HFFc6 (cell line): ENCODE data around the gene TTC31. TPM values are rescaled to one million over a fixed set of nuclear protein-coding genes. Genes with fewer than 3 reads are reported as not detected.

Experiments used
- DNase-seq: peaks from one replicate; pipeline ENCODE4 v3.0.0-alpha.2; 2018
- H3K27ac Mint-ChIP-seq: 2 replicates; pipeline ENCODE4 v1.8.0; 2020; ENCODE audit warnings: mild to moderate bottlenecking, mixed read lengths
- H3K27me3 Mint-ChIP-seq: 2 replicates; pipeline ENCODE4 v1.8.0; 2021; ENCODE audit warnings: mild to moderate bottlenecking, moderate library complexity, mixed read lengths; ENCODE audit not compliant: insufficient read depth
- H3K36me3 Mint-ChIP-seq: 2 replicates; pipeline ENCODE4 v1.8.0; 2021; ENCODE audit warnings: low read depth, mixed read lengths
- H3K4me1 Mint-ChIP-seq: 2 replicates; pipeline ENCODE4 v1.8.0; 2020; ENCODE audit warnings: low read depth, mixed read lengths
- H3K4me3 Mint-ChIP-seq: 2 replicates; pipeline ENCODE4 v1.8.0; 2020; ENCODE audit warnings: mild to moderate bottlenecking, moderate library complexity, mixed read lengths
- H3K9me3 Mint-ChIP-seq: 2 replicates; pipeline ENCODE4 v1.8.0; 2020; ENCODE audit warnings: mild to moderate bottlenecking, mixed read lengths
- total RNA-seq, 6 experiments: library from RNA; stranded (reverse); fragmentation: NEBNext Ultra II Directional; extraction: Animal tissue kit (Norgen Biotek cat#: 25700); gene quantifications; 2 replicates in 1 of 6; 3 replicates in 5 of 6; pipeline ENCODE4 v1.2.3, GENCODE V29; 2021
- TF ChIP-seq, protein P1 (sequence below): fragments of 200-600 bp; sonication (generic); IDR thresholded peaks from 2 replicates; pipeline ENCODE4 v1.5.0; 2021; ENCODE audit warnings: antibody characterized with exemption, mild to moderate bottlenecking

The TTC31 gene
- total RNA-seq, 6 experiments from 2014 or later = 14.3 to 17.4 (median 16.7) TPM

DNA sequence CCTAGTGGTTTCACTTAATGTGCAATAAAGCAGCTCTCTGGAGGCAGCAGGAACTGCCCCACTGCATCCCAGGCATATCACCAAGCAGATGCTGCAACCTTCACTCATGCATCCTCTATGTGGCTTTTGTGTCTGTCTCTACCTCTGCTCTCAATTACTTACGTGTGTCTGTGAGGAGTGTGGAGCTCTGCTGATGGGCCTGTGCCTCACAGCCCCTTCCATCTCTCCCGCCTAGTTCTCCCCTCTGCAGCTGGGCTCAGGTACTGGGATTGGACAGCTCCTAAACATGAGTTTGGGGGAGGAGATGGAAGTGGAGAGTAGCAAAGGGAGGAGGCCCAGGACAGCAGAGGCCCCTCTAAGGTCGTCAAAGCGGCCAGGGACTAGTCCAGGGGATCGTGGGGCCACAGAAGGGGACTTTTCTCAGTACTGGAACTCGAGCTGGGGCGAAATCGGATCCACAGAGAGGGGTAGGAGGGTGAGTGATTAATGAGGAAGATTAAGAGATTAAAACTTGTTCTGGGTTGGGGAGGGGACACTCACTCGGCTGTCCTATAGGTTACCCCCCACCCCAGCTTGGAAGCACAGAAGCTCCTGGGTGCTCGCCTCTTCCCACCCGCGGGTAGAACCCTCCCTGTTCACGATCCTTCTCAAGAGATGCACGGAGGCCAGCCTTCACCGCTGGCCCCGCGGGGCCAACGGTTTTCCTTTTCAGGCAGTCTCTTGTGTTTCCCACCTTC is 18.6 kb downstream of the TTC31 start:
- Mint-ChIP-seq H3K9me3 (no peaks in the 10 kb centered on the region), H3K4me3 (peak overlapping the region; percentile 84; the same call in 1 of the 2 replicates), H3K36me3 (peaks cover 18% of the 10 kb centered on the region), H3K4me1 (peaks cover 50% of the 10 kb centered on the region), H3K27me3 (peaks cover 17% of the 10 kb centered on the region), H3K27ac (no peak overlapping the region)
- TF ChIP-seq, protein P1, sequence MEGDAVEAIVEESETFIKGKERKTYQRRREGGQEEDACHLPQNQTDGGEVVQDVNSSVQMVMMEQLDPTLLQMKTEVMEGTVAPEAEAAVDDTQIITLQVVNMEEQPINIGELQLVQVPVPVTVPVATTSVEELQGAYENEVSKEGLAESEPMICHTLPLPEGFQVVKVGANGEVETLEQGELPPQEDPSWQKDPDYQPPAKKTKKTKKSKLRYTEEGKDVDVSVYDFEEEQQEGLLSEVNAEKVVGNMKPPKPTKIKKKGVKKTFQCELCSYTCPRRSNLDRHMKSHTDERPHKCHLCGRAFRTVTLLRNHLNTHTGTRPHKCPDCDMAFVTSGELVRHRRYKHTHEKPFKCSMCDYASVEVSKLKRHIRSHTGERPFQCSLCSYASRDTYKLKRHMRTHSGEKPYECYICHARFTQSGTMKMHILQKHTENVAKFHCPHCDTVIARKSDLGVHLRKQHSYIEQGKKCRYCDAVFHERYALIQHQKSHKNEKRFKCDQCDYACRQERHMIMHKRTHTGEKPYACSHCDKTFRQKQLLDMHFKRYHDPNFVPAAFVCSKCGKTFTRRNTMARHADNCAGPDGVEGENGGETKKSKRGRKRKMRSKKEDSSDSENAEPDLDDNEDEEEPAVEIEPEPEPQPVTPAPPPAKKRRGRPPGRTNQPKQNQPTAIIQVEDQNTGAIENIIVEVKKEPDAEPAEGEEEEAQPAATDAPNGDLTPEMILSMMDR = no peak
- DNase-seq = no peak

DNA sequence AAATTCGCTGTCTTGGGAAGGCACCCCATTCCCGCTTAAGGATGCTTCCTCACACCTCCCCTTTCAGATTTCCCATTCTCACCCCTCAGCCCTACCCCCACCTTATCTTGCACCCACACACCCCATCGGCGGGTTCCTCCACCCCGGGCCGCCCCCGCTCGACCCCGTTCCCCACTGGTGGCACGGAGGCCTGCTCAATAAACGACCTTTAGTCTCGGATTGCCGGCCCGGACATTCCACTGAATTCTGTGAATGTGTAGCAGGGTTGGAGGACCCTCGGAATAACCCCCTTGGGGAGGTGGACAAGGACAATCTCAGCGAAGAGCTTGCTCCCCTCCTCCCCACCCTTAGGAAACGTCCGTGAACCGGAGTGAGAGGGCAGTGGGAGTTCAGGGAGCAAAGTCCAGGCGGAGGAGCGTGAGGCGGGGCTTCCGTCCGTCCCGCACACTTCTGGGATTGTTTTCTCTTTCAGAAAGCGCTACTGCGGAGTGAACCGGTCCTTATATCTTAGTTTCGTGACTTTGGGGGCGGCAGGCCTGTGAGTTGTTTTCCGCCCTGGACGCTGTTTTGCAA is 19.4 kb downstream of the TTC31 start:
- DNase-seq = no peak
- peak overlapping the region; percentile 85; the same call in 1 of the 2 replicates for H3K27ac Mint-ChIP-seq
- no peaks in the 10 kb centered on the region for H3K9me3 Mint-ChIP-seq
- peaks cover 17% of the 10 kb centered on the region for H3K27me3 Mint-ChIP-seq
- peak overlapping the region; percentile 84 for H3K4me3 Mint-ChIP-seq
- TF ChIP-seq, protein P1 = no peak
- peaks cover 22% of the 10 kb centered on the region for H3K36me3 Mint-ChIP-seq
- peaks cover 54% of the 10 kb centered on the region for H3K4me1 Mint-ChIP-seq

DNA sequence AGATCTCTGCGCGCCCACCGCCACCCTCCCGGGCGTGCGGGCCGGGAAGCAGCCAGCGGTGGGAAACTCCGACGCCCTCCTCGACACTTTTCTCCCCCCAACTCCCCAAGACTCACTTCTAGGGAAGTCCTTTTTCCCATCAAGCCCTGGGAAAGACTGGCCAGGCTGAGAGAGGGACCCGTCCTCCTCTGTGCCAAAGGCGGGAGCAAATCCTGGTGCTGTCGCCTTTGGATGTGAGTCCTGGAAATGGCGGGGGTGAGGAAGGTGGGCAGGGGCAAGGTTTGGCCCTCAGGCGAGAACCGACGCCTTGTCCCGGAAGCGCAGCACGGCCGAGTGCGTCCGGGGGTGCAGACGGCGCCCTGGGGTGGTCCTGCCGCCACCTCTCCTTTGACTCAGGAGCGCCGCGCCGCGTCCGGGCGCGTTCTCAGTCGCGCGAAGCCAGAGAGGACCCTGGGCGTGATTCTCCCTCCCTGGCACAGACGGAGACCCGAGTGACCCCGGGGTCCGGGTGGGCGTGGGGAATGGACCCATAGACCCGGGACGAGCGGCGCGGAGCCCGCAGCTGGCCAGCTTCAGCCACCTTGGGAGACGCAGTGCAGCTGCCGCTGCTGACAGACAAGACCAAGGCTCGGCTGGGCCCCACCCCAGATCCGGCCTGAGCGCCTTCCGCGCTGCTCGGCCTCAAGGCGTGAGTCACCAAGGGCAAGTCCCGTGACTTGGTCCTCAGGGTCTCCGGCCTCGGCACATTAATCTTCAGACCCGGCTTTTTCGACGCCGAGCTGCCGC is 20.0 kb downstream of the TTC31 start:
- H3K27ac Mint-ChIP-seq = peak overlapping the region; percentile 85

DNA sequence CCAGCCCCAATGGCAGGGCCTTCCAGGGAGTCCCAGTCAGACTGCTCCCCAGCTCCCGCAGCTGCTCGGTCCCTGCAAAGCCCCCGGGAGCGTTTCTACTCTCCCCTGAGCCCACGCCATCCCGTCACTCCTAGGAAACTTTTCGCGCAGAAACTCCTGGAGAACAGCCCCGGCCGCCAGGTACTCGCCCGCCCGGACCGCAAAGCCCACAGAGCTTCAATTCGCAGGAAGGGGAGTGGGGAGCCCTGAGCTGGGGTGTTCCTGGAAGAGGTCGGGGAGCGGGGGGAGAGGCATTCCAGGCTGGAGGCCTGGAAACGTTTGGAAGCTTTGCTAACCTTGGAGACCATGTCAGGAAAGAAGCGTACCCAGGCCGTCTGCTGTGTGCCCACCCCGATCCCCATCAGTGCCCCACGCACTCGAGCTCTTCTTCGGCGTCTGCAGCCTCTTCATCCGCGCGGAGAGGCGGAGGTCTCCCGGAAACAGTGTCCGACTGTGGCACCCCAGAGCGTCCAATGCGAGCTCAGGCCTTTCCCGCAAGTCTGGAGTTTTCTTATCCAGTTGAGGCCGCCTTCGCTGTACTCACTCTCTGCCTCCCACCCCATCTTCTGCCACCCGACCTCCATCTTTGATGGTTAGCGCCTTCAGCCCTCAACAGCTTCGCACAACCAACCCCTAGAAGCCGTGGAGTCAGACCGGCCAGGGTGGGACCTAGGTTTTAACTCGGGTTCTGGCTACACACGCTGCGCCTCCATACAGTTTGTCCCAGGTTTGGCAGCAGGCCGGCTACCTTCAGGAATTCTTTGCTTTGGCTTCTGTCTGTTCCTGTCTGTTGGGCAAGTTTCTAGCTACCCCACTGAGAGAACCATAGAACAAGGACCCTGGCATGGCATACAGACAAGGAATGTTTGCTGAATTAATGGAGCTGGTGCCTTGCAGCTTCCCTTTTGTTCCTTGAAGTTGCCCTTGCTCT is 20.9 kb downstream of the TTC31 start:
- H3K36me3 Mint-ChIP-seq = peaks cover 22% of the 10 kb centered on the region
- TF ChIP-seq, protein P1 = no peak
- peaks cover 20% of the 10 kb centered on the region for H3K27me3 Mint-ChIP-seq
- H3K9me3 Mint-ChIP-seq = no peaks in the 10 kb centered on the region
- peaks cover 56% of the 10 kb centered on the region for H3K4me1 Mint-ChIP-seq
- peak overlapping the region; percentile 85 for H3K27ac Mint-ChIP-seq
- no peak for DNase-seq
- peak overlapping the region; percentile 98 for H3K4me3 Mint-ChIP-seq

More for the DNA sequence above, 20.0 kb downstream of the TTC31 start:
- TF ChIP-seq, protein P1 = peak; percentile 44
- H3K36me3 Mint-ChIP-seq = peaks cover 22% of the 10 kb centered on the region
- peak overlapping the region; percentile 84 for H3K4me3 Mint-ChIP-seq
- peaks cover 55% of the 10 kb centered on the region for H3K4me1 Mint-ChIP-seq
- H3K27me3 Mint-ChIP-seq = peaks cover 20% of the 10 kb centered on the region
- H3K9me3 Mint-ChIP-seq = no peaks in the 10 kb centered on the region
- peak; percentile 72 for DNase-seq

DNA sequence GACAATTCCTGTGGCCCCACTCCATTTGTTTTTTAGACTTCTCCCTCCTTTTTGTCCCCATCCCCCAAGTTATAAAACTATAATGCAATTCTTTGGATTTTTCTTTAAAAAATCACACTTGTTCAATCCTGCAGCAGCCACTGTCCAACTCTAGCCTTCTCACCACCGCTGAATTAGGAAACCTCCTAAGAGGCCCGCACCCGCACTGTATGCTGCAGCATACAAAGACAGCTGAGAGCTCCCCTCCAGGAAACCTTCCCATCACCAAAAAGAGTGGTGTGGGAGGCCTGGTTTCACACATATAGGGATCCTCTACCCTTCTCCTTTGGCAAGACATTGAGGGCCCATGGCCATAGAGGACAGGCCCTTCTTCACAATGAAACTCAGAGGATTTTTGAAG is 21.7 kb downstream of the TTC31 start:
- H3K4me3 Mint-ChIP-seq = peak overlapping the region; percentile 98
- peak overlapping the region; percentile 46 for H3K27ac Mint-ChIP-seq
- no peak for DNase-seq
- H3K27me3 Mint-ChIP-seq = peaks cover 20% of the 10 kb centered on the region
- H3K9me3 Mint-ChIP-seq = no peaks in the 10 kb centered on the region
- H3K4me1 Mint-ChIP-seq = peaks cover 55% of the 10 kb centered on the region
- TF ChIP-seq, protein P1 = no peak
- H3K36me3 Mint-ChIP-seq = peaks cover 22% of the 10 kb centered on the region
